B cell (primary cell): ENCODE measurements around the gene CENPX. TPM values are rescaled to one million over a fixed set of nuclear protein-coding genes. Genes with fewer than 3 reads are reported as not detected.

ENCODE experiments used
- ATAC-seq: fragments of 200-7000 bp; cut with Tn5 transposase; one replicate; pipeline ENCODE4 v1.10.0; 2021; ENCODE audit warnings: low read depth, mild to moderate bottlenecking, moderate number of reproducible peaks, moderate library complexity
- CTCF ChIA-PET: fragments of 350-600 bp; sonication (Branson Sonifier 250); formaldehyde crosslinking; loops from one replicate; lab custom pipeline; 2021; ENCODE audit warnings: antibody characterized with exemption, inconsistent platforms; lab: Charles Lee
- POLR2A ChIA-PET: fragments of 350-600 bp; sonication (Branson Sonifier 250); formaldehyde crosslinking; loops from one replicate; lab custom pipeline; 2021; ENCODE audit warnings: antibody characterized with exemption; lab: Charles Lee
- DNase-seq: peaks from one replicate; pipeline ENCODE4 v3.0.0; 2013
- H2AFZ ChIP-seq: 2 replicates; pipeline ENCODE4 v1.6.1; 2012; ENCODE audit warnings: mild to moderate bottlenecking, low read depth, low read length; ENCODE audit not compliant: insufficient read depth, poor library complexity, severe bottlenecking
- H3K27ac ChIP-seq, 2 donors: 1 replicate in 1 of 2; 2 replicates in 1 of 2; pipeline ENCODE4 v1.5.1; 2012 to 2013; ENCODE audit warnings: low read length in 2 of 2, mild to moderate bottlenecking in 2 of 2, moderate library complexity in 1 of 2
- H3K27me3 ChIP-seq, 4 experiments: fragments of 200-600 bp in 1 of 4; sonication (generic) in 1 of 4; replicated peaks in 1 of 4; 1 replicate in 2 of 4; 2 replicates in 2 of 4; pipeline versions ENCODE4 v1.6.1 to v1.7.0; 2013 to 2016; ENCODE audit warnings: low read length in 3 of 4, mild to moderate bottlenecking in 2 of 4, mixed read lengths in 1 of 4, moderate library complexity in 1 of 4; ENCODE audit not compliant: insufficient read depth in 4 of 4, control insufficient read depth in 3 of 4; ENCODE audit errors: control extremely low read depth in 1 of 4
- H3K36me3 ChIP-seq, 2 experiments: replicated peaks in 1 of 2; 1 replicate in 1 of 2; 2 replicates in 1 of 2; pipeline versions ENCODE4 v1.6.1 to v1.7.1; 2013; ENCODE audit warnings: low read length in 1 of 2; ENCODE audit not compliant: insufficient read depth in 2 of 2, control insufficient read depth in 1 of 2; ENCODE audit errors: control extremely low read depth in 1 of 2, extremely low read depth in 1 of 2
- H3K4me1 ChIP-seq, 2 donors: fragments of 200-600 bp in 1 of 2; sonication (generic) in 1 of 2; 1 replicate in 1 of 2; 2 replicates in 1 of 2; pipeline versions ENCODE4 v1.5.1 to v1.6.1; 2013 to 2017; ENCODE audit warnings: low read length in 2 of 2; ENCODE audit not compliant: control insufficient read depth in 2 of 2, insufficient read depth in 2 of 2
- H3K4me2 ChIP-seq: replicated peaks from 2 replicates; pipeline ENCODE3; 2012; ENCODE audit warnings: mild to moderate bottlenecking, low read depth, low read length; ENCODE audit not compliant: poor library complexity, severe bottlenecking
- H3K4me3 ChIP-seq, 5 experiments: fragments of 200-600 bp in 1 of 5; sonication (generic) in 1 of 5; 1 replicate in 3 of 5; 2 replicates in 2 of 5; pipeline versions ENCODE4 v1.5.1 to v1.7.0; 2011 to 2016; ENCODE audit warnings: low read length in 4 of 5, mild to moderate bottlenecking in 4 of 5, low read depth in 2 of 5, control low read depth in 1 of 5, moderate library complexity in 1 of 5; ENCODE audit not compliant: insufficient read depth in 1 of 5; ENCODE audit errors: control extremely low read depth in 1 of 5, extremely low read depth in 1 of 5
- H3K79me2 ChIP-seq: fragments of 200-600 bp; sonication (generic); one replicate; pipeline ENCODE4 v1.6.0; 2016; ENCODE audit warnings: low read length; ENCODE audit not compliant: control insufficient read depth, insufficient read depth
- H3K9ac ChIP-seq: fragments of 200-600 bp; sonication (generic); 2 replicates; pipeline ENCODE4 v1.6.1; 2017; ENCODE audit warnings: mild to moderate bottlenecking, low read length, moderate library complexity
- H3K9me3 ChIP-seq, 3 donors: one replicate each; pipeline versions ENCODE4 v1.6.1 to v1.7.1; 2013; ENCODE audit warnings: low read length in 2 of 3; ENCODE audit not compliant: control insufficient read depth in 2 of 3, insufficient read depth in 1 of 3; ENCODE audit errors: control extremely low read depth in 1 of 3
- H4K20me1 ChIP-seq: 2 replicates; pipeline ENCODE4 v1.6.0; 2012; ENCODE audit warnings: mild to moderate bottlenecking, low read length; ENCODE audit not compliant: insufficient read depth, control insufficient read depth, poor library complexity, severe bottlenecking
- H3K27ac Mint-ChIP-seq: one replicate; pipeline ENCODE4 v1.8.0; 2021; ENCODE audit warnings: mixed read lengths
- H3K27me3 Mint-ChIP-seq: one replicate; pipeline ENCODE4 v1.8.0; 2021; ENCODE audit warnings: mixed read lengths
- H3K4me1 Mint-ChIP-seq: one replicate; pipeline ENCODE4 v1.8.0; 2021; ENCODE audit warnings: mixed read lengths
- H3K4me3 Mint-ChIP-seq: one replicate; pipeline ENCODE4 v1.8.0; 2021; ENCODE audit warnings: mixed read lengths
- H3K9me3 Mint-ChIP-seq: one replicate; pipeline ENCODE4 v1.8.0; 2022; ENCODE audit warnings: mixed read lengths; ENCODE audit not compliant: insufficient read depth
- EZH2 ChIP-seq: IDR thresholded peaks from 2 replicates; pipeline ENCODE4 v1.6.1; 2012; ENCODE audit warnings: borderline replicate concordance, low read depth, mild to moderate bottlenecking, moderate library complexity, low read length; ENCODE audit not compliant: insufficient read depth, poor library complexity, severe bottlenecking
- WGBS: methylation state at CpG from one replicate; pipeline ENCODE4 v1.1.5; 2013; ENCODE audit warnings: missing lambda C conversion rate; ENCODE audit not compliant: insufficient coverage; 5-methylcytosine and 5-hydroxymethylcytosine counted together
- intact Hi-C: fragments of 100-400 bp; cut with micrococcal nuclease; formaldehyde crosslinking; loops from one replicate; pipeline ENCODE4 v1.10.0; 2022
- polyA plus RNA-seq: library from polyadenylated mRNA; depleted of rRNA; stranded (reverse); fragments of >200 nt; gene quantifications from 2 replicates; pipeline ENCODE4 v1.2.3, GENCODE V29; 2012
- total RNA-seq, 2 donors: library from RNA; stranded (reverse); fragments of 120-200 nt in 1 of 2; gene quantifications; 1 replicate in 1 of 2; 2 replicates in 1 of 2; pipeline versions ENCODE4 v1.2.3 to v1.2.4, GENCODE V29; 2013 to 2022
- TF ChIP-seq, protein P1 (sequence below): fragments of 200-600 bp; IDR thresholded peaks from one replicate; pipeline ENCODE4 v1.8.0; 2022; ENCODE audit warnings: antibody characterized with exemption, mild to moderate bottlenecking

The CENPX gene
- total and polyA plus RNA-seq, 2 donors (not counting 1 experiment from before 2014, with no cell fraction given), result 37.0 to 40.1 TPM

GRCh38 chr17:82056729-82057621 lies 34.3 kb upstream of the CENPX start:
- Histone ChIP-seq H3K4me3 (no peak overlapping the region), H3K9me3 (no peaks in the 10 kb centered on the region), H3K4me1 (peaks cover 11 to 19% of the 10 kb centered on the region in 2 donors), H3K27me3 (no peaks in the 10 kb centered on the region), H4K20me1 (peaks cover 19% of the 10 kb centered on the region), H3K79me2 (peaks cover 20% of the 10 kb centered on the region), H2AFZ (no peak overlapping the region), H3K4me2 (no peak overlapping the region), H3K27ac (no peak overlapping the region), H3K9ac (no peak overlapping the region), H3K36me3 (peaks cover 0 to 53% of the 10 kb centered on the region in 2 experiments)
- intact Hi-C loops, result no loop called here
- H3K4me1 Mint-ChIP-seq, result peaks cover 3% of the 10 kb centered on the region
- TF ChIP-seq EZH2, result no peak
- TF ChIP-seq, protein P1, sequence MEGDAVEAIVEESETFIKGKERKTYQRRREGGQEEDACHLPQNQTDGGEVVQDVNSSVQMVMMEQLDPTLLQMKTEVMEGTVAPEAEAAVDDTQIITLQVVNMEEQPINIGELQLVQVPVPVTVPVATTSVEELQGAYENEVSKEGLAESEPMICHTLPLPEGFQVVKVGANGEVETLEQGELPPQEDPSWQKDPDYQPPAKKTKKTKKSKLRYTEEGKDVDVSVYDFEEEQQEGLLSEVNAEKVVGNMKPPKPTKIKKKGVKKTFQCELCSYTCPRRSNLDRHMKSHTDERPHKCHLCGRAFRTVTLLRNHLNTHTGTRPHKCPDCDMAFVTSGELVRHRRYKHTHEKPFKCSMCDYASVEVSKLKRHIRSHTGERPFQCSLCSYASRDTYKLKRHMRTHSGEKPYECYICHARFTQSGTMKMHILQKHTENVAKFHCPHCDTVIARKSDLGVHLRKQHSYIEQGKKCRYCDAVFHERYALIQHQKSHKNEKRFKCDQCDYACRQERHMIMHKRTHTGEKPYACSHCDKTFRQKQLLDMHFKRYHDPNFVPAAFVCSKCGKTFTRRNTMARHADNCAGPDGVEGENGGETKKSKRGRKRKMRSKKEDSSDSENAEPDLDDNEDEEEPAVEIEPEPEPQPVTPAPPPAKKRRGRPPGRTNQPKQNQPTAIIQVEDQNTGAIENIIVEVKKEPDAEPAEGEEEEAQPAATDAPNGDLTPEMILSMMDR, result no peak
- no peak overlapping the region for H3K4me3 Mint-ChIP-seq
- ChIA-PET CTCF (no interaction called here), POLR2A (interaction anchor here (0.5 kb wide), 1 partner anchor 388 kb away, joined by 3 read pairs; no protein-coding TSS in a partner anchor)
- no peak for DNase-seq
- H3K27ac Mint-ChIP-seq, result no peak overlapping the region
- no peaks in the 10 kb centered on the region for H3K27me3 Mint-ChIP-seq
- H3K9me3 Mint-ChIP-seq, result no peaks in the 10 kb centered on the region
- 90% methylated on average over 29 of the region's 29 CpGs for WGBS
- ATAC-seq, result no peak
